Measurements from ENCODE around the gene MAFF. TPM values are rescaled to one million over a fixed set of nuclear protein-coding genes. Genes with fewer than 3 reads are reported as not detected.
A peak's percentile ranks its signal among the peaks of the same experiment; 100 is the strongest.

The MAFF gene
- total RNA-seq, 4 donors from 2014 or later = 26.2 to 182 (median 54.3) TPM

GRCh38 chr22:38167988-38168407 lies 33.8 kb upstream of the MAFF start:
- H3K27me3 ChIP-seq = no peaks in the 10 kb centered on the region
- whole genome bisulfite sequencing = 51% methylated on average over 6 of the region's 7 CpGs
- peaks cover 21 to 29% (median 26%) of the 10 kb centered on the region in 4 donors for H3K4me1 ChIP-seq
- no peak overlapping the region for H3K4me3 ChIP-seq
- intact Hi-C loops (cut with DNase I) = no loop called here
- no peaks in the 10 kb centered on the region for H3K9me3 ChIP-seq
- TF ChIP-seq POLR2A (IDR thresholded peaks at IDR 0.05; ENCODE audit: low read depth) (no peak), POLR2AphosphoS5 (IDR thresholded peaks at IDR 0.05) (peak in 1 of 2 donors; percentile 43)
- peak overlapping the region in 1 of 4 donors; percentile 3 for H3K27ac ChIP-seq (replicated peaks in 1 of 4)
- no peak for DNase-seq (ENCODE audit: extremely low spot score)
- H3K36me3 ChIP-seq = peaks cover 0 to 25% (median 9%) of the 10 kb centered on the region in 4 donors

DNA sequence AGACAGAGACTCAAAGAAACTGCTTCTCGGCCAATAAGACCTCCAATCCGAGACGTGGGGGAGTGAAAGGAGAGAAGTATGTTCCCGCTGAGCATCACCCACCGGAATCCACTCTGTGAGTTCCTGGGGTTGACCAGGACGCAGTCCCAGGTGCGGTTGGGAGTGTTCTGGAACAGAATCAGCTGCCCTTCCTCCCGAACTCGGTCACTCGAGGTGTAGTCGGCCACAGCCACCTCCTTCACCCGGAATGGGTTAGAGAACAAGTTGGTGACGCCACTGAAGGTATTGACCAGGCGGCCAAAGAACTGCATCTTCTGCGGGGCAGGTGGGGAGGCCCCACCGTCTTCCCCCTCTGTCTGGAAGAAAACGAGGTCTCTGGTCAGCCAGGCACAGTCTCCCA lies 32.7 kb upstream of the MAFF start:
- no peaks in the 10 kb centered on the region for H3K27me3 ChIP-seq
- intact Hi-C loops (cut with DNase I) = no loop called here

DNA sequence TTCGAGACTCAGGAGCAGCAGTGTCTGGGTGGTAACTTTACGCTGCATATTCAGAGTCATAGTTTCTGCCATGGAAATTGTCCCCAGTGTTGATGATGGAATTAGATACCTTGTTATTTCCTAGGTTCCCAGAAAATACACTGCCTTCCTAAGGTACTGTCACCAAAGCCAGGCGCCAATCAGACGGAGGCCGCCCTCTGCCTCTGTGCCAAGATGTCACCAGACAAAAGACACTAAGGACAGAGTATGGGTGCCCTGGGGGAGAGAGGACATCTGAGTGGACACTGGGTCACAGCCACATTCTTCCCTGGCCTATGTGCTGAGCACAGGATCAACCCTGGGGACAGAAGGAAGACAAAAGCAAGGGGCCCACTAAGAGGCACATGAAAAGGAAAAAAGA lies 31.3 kb upstream of the MAFF start:
- no peak for DNase-seq (ENCODE audit: extremely low spot score)
- WGBS = 97% methylated on average over 5 of the region's 5 CpGs
- TF ChIP-seq EP300 (IDR thresholded peaks at IDR 0.05) (no peak), POLR2AphosphoS5 (IDR thresholded peaks at IDR 0.05) (no peak), CTCF (IDR thresholded peaks at IDR 0.05) (no peak), POLR2A (IDR thresholded peaks at IDR 0.05; ENCODE audit: low read depth) (no peak)
- Histone ChIP-seq H3K36me3 (peaks cover 0 to 13% (median 5%) of the 10 kb centered on the region in 4 donors), H3K9me3 (no peaks in the 10 kb centered on the region), H3K27ac (replicated peaks in 1 of 4) (no peak overlapping the region), H3K4me1 (peaks cover 27 to 47% (median 42%) of the 10 kb centered on the region in 4 donors), H3K27me3 (no peaks in the 10 kb centered on the region), H3K4me3 (no peak overlapping the region)
- intact Hi-C loops (cut with DNase I) = no loop called here

More for the DNA sequence above, 32.7 kb upstream of the MAFF start:
- no peak overlapping the region for H3K27ac ChIP-seq (replicated peaks in 1 of 4)
- no peak overlapping the region for H3K4me3 ChIP-seq
- TF ChIP-seq POLR2A (IDR thresholded peaks at IDR 0.05; ENCODE audit: low read depth) = no peak
- no peak for TF ChIP-seq POLR2AphosphoS5 (IDR thresholded peaks at IDR 0.05)
- TF ChIP-seq CTCF (IDR thresholded peaks at IDR 0.05) = no peak
- no peak for TF ChIP-seq EP300 (IDR thresholded peaks at IDR 0.05)
- peaks cover 24 to 35% (median 33%) of the 10 kb centered on the region in 4 donors for H3K4me1 ChIP-seq
- DNase-seq (ENCODE audit: extremely low spot score) = no peak
- 95% methylated on average over 17 of the region's 17 CpGs for WGBS
- peaks cover 0 to 19% (median 9%) of the 10 kb centered on the region in 4 donors for H3K36me3 ChIP-seq
- H3K9me3 ChIP-seq = no peaks in the 10 kb centered on the region

DNA sequence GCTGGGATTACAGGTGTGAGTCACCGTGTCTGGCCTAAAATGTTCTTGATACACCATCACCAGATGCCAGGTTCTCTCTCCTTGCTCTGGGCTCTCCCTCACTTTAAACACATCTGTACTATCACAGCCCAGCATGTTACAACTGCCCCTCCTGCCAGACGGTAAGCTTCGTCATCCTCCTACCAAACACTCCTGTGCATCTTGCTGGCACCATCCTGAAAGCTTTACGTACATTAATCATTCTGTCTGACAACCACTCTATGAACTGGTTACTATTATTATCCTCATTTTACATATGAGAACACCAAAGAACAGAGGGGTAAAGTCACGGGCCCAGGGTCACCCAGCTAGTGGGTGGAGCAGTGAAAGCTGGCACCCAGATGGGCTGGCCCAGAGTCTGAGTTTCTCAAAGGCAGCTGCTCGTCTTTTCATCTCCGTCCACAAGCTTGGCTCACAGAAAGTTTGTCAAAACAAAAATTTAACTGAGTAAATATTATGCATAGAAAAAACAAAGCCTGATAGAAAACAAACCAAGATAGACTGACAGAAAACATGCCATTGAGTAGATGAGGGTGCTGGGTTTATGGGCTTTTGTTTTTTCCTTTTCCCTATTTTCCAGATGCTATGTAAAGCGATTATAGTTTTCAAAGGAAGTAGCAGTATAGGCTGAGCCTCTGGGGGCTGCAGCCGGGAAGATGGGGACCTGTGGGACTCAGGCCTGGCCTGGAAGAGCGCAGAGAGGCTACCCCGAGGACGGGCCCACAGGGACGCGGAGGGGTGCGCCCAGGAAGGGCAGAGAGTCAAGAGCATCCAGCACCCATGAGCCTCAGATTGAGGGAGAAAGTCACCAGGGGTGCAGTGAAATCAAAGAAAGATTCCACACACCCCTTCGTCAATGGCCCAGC lies 29.6 kb upstream of the MAFF start:
- no peak overlapping the region for H3K4me3 ChIP-seq
- H3K9me3 ChIP-seq = no peaks in the 10 kb centered on the region
- TF ChIP-seq POLR2A (IDR thresholded peaks at IDR 0.05; ENCODE audit: low read depth) (no peak), POLR2AphosphoS5 (IDR thresholded peaks at IDR 0.05) (no peak), EP300 (IDR thresholded peaks at IDR 0.05) (no peak)
- 76% methylated on average over 16 of the region's 16 CpGs for WGBS
- no peaks in the 10 kb centered on the region for H3K27me3 ChIP-seq
- intact Hi-C loops (cut with DNase I) = no loop called here
- no peak for DNase-seq (ENCODE audit: extremely low spot score)
- H3K4me1 ChIP-seq = peaks cover 42 to 63% (median 56%) of the 10 kb centered on the region in 4 donors
- peak overlapping the region in 3 of 4 donors; percentile 19 to 45 (median 42) for H3K27ac ChIP-seq (replicated peaks in 1 of 4)
- H3K36me3 ChIP-seq = peaks cover 0 to 7% (median 4%) of the 10 kb centered on the region in 4 donors

DNA sequence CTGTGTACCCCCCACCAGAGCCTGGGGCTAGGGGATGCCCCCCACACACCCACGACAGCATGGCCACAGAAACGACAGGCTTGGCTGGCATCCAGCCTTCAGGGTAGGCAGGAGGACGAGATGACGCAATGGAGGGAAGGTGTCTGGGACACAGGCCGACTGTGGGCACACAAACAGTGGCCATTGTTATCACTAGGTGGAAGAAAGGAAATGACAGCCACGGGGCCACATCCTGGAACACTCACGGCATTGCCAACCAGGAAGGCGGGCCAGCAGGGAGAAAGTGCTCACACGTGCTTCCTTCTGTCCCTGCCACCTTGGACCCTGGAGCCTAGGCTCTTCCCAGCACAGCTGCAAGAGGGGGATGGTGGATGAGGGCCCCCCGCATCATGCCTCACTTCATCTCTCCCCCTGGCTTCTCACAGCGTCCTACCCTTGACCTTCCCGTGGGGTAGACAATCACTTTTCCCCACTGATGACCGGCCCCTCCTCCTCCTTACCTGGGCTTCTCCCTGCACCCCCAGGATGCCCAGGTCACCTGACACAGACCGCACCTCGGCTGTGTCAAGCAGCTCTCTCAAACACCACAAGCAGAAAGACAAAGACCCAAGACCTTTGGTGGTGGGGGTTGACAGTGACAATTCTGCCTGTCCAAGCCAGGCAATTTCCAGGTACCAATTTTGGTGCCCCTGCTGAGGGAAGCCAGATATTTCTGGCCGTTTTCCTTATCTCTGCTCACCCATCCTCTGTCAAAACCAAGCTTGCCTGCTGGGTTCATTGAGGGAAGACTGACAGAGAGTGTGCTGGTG lies 28.8 kb upstream of the MAFF start:
- Histone ChIP-seq H3K4me3 (no peak overlapping the region), H3K4me1 (peaks cover 43 to 63% (median 60%) of the 10 kb centered on the region in 4 donors), H3K36me3 (peaks cover 0 to 7% (median 2%) of the 10 kb centered on the region in 4 donors), H3K27ac (replicated peaks in 1 of 4) (peak overlapping the region in 3 of 4 donors; percentile 19 to 45 (median 42)), H3K27me3 (no peaks in the 10 kb centered on the region), H3K9me3 (no peaks in the 10 kb centered on the region)
- DNase-seq (ENCODE audit: extremely low spot score) = no peak
- WGBS = 65% methylated on average over 16 of the region's 16 CpGs
- TF ChIP-seq EP300 (IDR thresholded peaks at IDR 0.05) = no peak
- TF ChIP-seq CTCF (IDR thresholded peaks at IDR 0.05) = no peak
- no peak for TF ChIP-seq POLR2A (IDR thresholded peaks at IDR 0.05; ENCODE audit: low read depth)
- peak; percentile 58 to 81 for TF ChIP-seq POLR2AphosphoS5 (IDR thresholded peaks at IDR 0.05)
- intact Hi-C loops (cut with DNase I) = no loop called here

Measured in esophagus muscularis mucosa (tissue), 4 donors.